ENCODE data around the gene RSPRY1. TPM values are rescaled to one million over a fixed set of nuclear protein-coding genes. Genes with fewer than 3 reads are reported as not detected.

The RSPRY1 gene
- total and polyA plus RNA-seq, 12 donors = 7.7 to 43.5 (median 25.5) TPM

DNA sequence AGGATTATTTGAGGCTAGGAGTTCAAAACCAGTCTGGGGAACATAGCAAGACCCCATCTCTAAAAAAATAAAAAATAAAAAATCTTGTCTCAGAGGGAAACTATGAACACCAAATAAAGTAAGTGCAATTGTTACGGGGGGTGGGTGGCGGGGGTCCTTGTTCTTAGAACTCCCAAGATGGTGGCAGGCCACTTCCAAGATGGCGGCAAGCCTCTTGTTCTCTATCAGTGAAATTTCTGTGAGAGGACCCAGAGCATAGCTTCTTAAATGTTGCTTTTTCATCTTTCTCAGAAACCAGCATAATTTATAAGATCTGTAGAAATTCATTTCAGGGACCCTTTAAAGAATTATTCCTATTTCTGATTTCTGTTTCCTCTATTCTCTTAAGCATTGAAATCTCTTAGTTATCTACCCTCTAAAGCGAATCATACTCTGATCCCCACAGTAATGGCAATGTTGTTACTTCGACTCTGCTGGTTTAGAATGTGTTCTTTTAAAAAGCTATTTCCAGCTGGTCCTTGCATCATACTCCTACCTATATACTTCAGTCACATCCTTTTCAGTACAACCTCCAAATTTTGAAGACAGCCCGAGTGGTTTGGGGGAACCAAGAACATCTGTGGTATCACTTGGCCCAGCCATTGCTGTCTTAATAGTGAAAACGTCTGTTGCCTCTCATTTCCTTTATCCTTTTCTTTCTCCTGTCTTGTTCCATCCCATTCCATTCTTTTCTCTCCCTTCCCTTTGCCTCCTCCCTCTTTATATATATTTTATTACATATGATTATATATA, 16.2 kb downstream of the RSPRY1 start:
- TF ChIP-seq, protein P1, sequence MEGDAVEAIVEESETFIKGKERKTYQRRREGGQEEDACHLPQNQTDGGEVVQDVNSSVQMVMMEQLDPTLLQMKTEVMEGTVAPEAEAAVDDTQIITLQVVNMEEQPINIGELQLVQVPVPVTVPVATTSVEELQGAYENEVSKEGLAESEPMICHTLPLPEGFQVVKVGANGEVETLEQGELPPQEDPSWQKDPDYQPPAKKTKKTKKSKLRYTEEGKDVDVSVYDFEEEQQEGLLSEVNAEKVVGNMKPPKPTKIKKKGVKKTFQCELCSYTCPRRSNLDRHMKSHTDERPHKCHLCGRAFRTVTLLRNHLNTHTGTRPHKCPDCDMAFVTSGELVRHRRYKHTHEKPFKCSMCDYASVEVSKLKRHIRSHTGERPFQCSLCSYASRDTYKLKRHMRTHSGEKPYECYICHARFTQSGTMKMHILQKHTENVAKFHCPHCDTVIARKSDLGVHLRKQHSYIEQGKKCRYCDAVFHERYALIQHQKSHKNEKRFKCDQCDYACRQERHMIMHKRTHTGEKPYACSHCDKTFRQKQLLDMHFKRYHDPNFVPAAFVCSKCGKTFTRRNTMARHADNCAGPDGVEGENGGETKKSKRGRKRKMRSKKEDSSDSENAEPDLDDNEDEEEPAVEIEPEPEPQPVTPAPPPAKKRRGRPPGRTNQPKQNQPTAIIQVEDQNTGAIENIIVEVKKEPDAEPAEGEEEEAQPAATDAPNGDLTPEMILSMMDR (IDR thresholded peaks at IDR 0.05) = no peak
- no peak for TF ChIP-seq POLR2A (IDR thresholded peaks at IDR 0.05)
- Histone ChIP-seq H3K27ac (no peak overlapping the region), H3K4me1 (replicated peaks in 1 of 2) (no peaks in the 10 kb centered on the region), H3K27me3 (no peaks in the 10 kb centered on the region), H3K9me3 (replicated peaks in 1 of 3) (no peaks in the 10 kb centered on the region), H3K4me3 (no peak overlapping the region), H3K36me3 (replicated peaks in 1 of 2) (peaks cover 0 to 25% of the 10 kb centered on the region in 2 donors)
- intact Hi-C loops (cut with DNase I) = no loop called here
- 90 to 96% (median 91%) methylated on average over 7 of the region's 7 CpGs for WGBS, 4 donors
- no peak for DNase-seq

DNA sequence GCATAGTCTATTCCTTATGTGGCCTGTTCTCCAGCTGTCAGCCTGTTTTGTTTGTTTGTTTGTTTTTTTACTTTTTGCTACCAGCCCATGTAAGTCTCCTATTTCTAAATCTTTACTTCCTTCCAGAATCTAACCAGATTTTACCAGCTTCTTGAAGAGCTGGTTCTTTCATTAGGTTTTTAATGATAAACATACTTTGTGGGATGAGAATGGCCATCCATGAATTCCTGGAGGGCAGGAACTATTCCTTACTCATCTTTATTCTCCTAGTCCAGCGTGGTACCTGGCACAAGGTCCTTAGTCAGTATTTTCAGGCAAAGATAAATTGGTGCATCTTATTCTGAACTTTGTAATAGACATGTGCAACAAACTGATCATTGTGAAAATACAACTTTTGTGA, 17.3 kb downstream of the RSPRY1 start:
- no peak for DNase-seq
- Histone ChIP-seq H3K4me1 (replicated peaks in 1 of 2) (no peaks in the 10 kb centered on the region), H3K9me3 (replicated peaks in 1 of 3) (no peaks in the 10 kb centered on the region), H3K27me3 (no peaks in the 10 kb centered on the region), H3K36me3 (replicated peaks in 1 of 2) (peaks cover 0 to 32% of the 10 kb centered on the region in 2 donors), H3K4me3 (no peak overlapping the region), H3K27ac (no peak overlapping the region)
- 56 to 78% (median 67%) methylated on average over 1 of the region's 1 CpG for WGBS, 4 donors
- no peak for TF ChIP-seq POLR2A (IDR thresholded peaks at IDR 0.05)
- TF ChIP-seq, protein P1 (IDR thresholded peaks at IDR 0.05) = no peak
- intact Hi-C loops (cut with DNase I) = no loop called here

DNA sequence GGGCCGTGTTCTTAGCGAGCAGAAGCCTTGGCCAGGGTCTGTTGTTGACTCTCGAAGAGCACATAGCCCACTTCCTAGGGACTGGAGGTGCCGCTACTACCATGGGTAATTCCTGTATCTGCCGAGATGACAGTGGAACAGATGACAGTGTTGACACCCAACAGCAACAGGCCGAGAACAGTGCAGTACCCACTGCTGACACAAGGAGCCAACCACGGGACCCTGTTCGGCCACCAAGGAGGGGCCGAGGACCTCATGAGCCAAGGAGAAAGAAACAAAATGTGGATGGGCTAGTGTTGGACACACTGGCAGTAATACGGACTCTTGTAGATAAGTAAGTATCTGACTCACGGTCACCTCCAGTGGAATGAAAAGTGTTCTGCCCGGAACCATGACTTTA, 18.5 kb downstream of the RSPRY1 start:
- Histone ChIP-seq H3K4me1 (replicated peaks in 1 of 2) (no peaks in the 10 kb centered on the region), H3K27ac (no peak overlapping the region), H3K4me3 (no peak overlapping the region), H3K27me3 (no peaks in the 10 kb centered on the region), H3K36me3 (replicated peaks in 1 of 2) (peaks cover 0 to 44% of the 10 kb centered on the region in 2 donors), H3K9me3 (replicated peaks in 1 of 3) (no peaks in the 10 kb centered on the region)
- 93 to 94% (median 94%) methylated on average over 6 to 12 of the region's 12 CpGs for WGBS, 4 donors
- no peak for TF ChIP-seq POLR2A (IDR thresholded peaks at IDR 0.05)
- TF ChIP-seq, protein P1 (IDR thresholded peaks at IDR 0.05) = no peak
- intact Hi-C loops (cut with DNase I) = no loop called here
- no peak for DNase-seq

DNA sequence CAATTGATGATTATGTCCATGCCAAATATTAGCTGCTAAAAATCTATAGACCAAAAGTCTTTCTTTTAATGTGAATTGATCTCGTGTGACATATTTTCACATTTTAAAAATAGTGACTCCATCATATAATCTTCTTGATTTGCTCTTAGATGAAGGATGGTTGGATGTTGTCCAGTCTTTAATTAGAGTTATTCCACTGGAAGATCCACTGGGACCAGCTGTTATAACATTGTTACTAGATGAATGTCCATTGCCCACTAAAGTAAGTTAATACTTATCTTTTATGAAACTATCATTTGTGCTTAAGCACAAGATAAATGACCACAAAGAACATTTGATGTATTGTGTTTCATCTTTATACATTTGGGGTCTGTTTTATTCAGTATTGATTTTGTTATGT, 22.8 kb downstream of the RSPRY1 start:
- intact Hi-C loops (cut with DNase I) = no loop called here
- H3K27ac ChIP-seq = no peak overlapping the region
- TF ChIP-seq, protein P1 (IDR thresholded peaks at IDR 0.05) = no peak
- no peak for TF ChIP-seq POLR2A (IDR thresholded peaks at IDR 0.05)
- H3K27me3 ChIP-seq = no peaks in the 10 kb centered on the region
- H3K4me1 ChIP-seq (replicated peaks in 1 of 2) = no peaks in the 10 kb centered on the region
- 90 to 100% (median 98%) methylated on average over 1 of the region's 1 CpG for whole genome bisulfite sequencing, 4 donors
- H3K36me3 ChIP-seq (replicated peaks in 1 of 2) = peaks cover 0 to 66% of the 10 kb centered on the region in 2 donors
- DNase-seq = no peak
- no peaks in the 10 kb centered on the region for H3K9me3 ChIP-seq (replicated peaks in 1 of 3)
- no peak overlapping the region for H3K4me3 ChIP-seq

All from adrenal gland (tissue), 12 donors.